Measurements from ENCODE around the gene MED25. TPM values are rescaled to one million over a fixed set of nuclear protein-coding genes. Genes with fewer than 3 reads are reported as not detected.

The MED25 gene
- total RNA-seq, 1 donor from 2014 or later: 33.0 TPM

DNA sequence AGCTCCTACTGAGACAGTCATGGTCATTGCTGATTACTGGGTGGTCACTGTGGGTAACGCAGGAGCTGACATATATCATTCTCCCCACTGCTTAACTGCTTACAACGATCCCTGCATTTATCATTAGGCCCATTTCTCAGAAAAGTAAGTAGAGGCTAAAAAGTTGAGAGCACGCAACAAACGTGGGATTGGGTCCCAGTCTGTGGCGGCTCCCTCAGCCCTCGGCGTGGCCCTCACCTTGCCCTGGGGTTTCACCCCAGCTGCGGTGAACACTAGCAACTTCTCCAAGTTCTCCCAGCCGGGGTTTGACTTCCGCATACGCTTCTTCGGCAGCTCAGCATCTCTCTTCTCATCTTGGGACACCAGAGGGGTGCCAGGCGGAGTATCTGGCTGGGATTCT is 46.8 kb downstream of the MED25 start:
- DNase-seq (ENCODE audit: low spot score): no peak
- intact Hi-C loops (cut with DNase I): loop anchor here (5.0 kb wide), 1 partner anchor 53 kb away; the partner anchor contains the start of gene FUZ

GRCh38 chr19:49866933-49867782 is 49.1 kb downstream of the MED25 start, which contains the start of gene PNKP:
TSS of gene PNKP (minus strand) at chr19:49867576. CDS start at chr19:49867204, 372 bp downstream.
- intact Hi-C loops (cut with DNase I): loop anchor here (1.0 to 5.0 kb wide), 2 partner anchors 10 to 55 kb away; partner anchors contain the start of genes AKT1S1, FUZ and TBC1D17
- peak; percentile 96 for DNase-seq (ENCODE audit: low spot score)

DNA sequence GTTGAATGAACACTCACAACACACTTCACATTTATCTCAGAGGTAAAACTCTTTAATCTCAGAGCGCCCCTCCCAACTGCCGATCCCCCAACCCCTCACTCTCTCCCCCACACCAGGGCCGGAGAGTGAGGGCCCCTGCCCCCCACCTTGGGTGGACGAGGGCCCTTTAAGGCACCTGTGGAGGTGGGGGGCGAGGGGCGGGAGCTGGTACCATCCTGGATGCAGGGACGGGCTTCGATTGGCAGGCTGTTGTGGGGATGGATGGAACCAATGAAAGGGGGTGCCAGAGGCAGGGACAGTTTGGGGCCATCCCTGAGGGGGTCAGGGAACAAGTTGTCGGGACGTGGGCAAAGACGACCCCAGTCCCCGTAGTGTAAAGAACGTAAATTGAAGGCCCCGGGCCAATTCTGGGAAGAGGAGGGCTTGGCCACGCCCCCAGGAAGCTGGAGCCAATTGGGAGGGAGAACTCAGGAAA is 51.0 kb downstream of the MED25 start:
- DNase-seq (ENCODE audit: low spot score): no peak
- intact Hi-C loops (cut with DNase I): loop anchor here (5.0 kb wide), 1 partner anchor 57 kb away; the partner anchor contains the start of gene FUZ

GRCh38 chr19:49869484-49870308 is 51.6 kb downstream of the MED25 start:
- peak; percentile 98 for DNase-seq (ENCODE audit: low spot score)
- intact Hi-C loops (cut with DNase I): loop anchor here (5.0 to 10.0 kb wide), 2 partner anchors 57 to 375 kb away; partner anchors contain the start of genes FUZ and RPS11

DNA sequence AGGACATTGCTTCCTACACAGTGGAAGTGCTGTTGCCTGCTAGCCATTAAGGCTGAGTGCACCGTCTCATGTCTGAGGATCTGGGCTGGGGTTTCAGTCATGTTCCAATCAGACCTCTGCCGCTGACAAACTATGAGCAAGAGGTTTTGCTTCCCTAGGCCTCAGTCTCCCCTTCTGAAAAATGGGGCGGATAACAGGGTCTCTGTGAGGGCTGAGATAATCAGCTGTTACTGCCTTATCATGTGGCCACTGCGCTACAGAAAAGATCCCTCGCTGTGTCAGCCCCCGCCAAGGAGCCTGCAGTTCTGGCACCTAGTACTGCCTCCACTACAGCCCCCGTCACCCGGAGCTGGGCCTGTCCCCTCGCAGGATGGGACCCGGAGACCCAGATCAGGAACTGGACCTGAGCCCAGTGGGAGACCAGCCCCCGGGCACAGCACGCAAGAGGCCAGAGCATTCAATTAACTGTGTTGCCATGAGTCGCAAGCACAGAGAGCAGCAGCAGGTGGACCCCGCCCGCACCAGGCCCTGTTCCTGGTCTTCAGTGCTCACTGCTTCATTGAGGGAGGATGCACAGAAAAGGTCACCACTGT is 52.3 kb downstream of the MED25 start:
- no peak for DNase-seq (ENCODE audit: low spot score)

DNA sequence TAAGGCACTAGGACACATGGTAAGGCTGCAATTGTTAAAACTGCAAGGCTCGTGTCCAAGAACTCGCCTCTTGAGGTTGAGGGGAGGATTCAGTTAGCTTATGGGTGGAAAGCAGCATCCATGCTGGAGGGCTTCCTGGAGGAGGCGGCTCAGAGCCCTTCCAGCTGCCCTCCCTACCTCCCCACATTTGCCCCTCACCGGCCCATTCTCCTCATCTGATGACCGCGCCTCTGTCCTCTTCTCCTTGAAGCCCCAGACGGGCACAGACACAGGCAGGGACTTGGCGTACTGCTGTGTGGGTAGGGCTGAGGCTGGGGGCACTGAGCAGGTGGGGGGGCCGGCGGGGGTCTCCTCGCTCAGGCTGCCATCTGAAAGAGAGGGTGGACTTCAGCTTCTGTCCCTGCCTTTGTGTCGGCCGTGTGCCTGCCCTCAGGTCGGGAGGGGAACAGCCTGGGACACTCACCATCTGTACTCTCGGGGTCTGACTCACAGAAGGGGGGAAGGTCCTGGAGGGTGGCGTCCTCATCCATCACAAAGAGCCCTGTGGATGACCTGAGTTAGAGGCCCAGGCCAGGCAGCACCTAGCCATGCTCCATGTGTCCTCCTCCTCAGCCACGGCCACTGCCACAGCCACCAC is 53.4 kb downstream of the MED25 start:
- no peak for DNase-seq (ENCODE audit: low spot score)

More for the DNA sequence above, 52.3 kb downstream of the MED25 start:
- intact Hi-C loops (cut with DNase I): loop anchor here (10.0 kb wide), 1 partner anchor 376 kb away; the partner anchor contains the start of gene RPS11

DNA sequence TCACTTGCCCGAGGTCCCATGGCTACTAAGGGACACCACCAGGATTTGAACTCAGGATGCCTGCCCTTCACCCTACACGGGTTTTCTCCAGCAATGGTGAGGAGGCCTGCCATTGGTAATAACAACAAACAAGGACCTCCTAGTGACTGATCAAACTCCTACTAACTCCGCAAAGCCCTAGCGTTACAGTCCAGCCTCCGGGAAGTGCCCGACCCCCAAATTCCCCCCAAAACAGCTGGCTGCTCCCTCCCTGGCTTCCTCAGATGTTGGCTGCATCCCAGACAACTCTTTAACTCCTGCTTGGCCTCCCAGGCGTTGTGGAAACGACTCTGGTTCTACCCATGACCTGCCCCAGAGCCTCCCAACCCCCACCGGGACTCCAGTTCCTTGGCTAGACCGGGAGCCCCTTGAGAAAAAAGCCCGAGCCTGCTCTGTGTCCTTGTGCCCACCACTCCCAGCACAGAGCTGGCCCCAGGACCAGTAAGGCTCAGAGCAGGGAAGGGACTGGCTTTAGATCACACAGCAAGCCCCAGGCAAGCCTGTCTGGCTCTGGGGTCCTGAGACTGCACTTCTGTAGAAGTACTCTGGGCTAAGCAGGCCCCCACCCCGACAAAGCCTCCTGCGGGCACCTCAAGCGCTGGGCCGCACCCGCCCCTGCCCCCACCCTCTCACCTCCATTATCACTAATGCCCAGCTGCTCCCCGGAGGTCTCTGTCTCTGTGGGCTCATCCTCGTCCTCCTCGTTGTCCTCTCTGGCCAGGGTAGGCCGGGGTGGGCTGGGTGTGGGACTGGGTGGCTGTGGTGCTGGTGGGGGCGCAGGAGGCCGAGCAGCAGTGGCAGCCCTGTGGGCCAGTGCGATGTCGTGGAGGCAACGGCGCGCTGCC is 54.4 kb downstream of the MED25 start:
- intact Hi-C loops (cut with DNase I): loop anchor here (10.0 kb wide), 1 partner anchor 378 kb away; the partner anchor contains the start of gene RPS11
- DNase-seq (ENCODE audit: low spot score): no peak

More for the DNA sequence above, 53.4 kb downstream of the MED25 start:
- intact Hi-C loops (cut with DNase I): loop anchor here (10.0 kb wide), 1 partner anchor 377 kb away; the partner anchor contains the start of gene RPS11

DNA sequence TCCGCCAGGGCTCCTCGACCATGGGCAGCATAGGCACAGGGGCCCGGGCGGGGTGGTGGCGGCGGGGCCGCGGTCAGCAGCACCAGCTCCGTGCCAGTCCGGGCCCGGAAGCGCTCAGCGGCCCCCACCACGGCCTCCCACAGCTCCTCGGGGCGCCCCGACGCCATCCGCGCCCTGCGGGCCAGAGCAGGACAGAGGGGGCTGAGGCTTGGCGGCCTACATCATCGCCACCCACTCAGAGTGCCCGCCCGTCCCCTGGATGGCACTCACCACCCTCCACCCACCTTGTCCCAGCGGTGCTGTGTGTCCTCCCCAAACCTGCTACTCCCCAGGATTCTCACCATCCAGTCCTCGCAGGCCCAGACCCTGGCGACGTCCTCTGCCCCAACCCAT is 55.0 kb downstream of the MED25 start:
- no peak for DNase-seq (ENCODE audit: low spot score)
- intact Hi-C loops (cut with DNase I): loop anchor here (10.0 kb wide), 1 partner anchor 378 kb away; the partner anchor contains the start of gene RPS11

DNA sequence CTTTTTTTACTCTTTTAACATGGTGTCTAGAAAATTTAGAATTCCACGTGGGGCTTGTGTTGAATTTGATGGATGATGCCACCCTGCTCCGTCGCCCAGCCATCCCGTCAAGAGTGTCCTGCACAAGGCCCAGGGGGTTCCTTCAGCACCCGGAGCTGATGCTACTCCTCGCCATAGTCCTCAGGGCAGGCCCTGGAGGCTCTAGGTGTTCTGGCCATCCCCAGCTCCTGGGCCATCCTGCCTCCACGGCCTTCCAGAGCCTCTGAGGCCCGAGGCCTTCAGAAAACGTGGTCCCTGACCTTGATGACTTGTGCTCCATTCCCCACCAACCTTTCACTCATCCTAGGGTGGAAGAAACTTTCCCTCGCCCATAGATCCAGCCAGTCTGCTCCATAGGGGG is 55.7 kb downstream of the MED25 start:
- intact Hi-C loops (cut with DNase I): loop anchor here (10.0 kb wide), 1 partner anchor 379 kb away; the partner anchor contains the start of gene RPS11
- no peak for DNase-seq (ENCODE audit: low spot score)

DNA sequence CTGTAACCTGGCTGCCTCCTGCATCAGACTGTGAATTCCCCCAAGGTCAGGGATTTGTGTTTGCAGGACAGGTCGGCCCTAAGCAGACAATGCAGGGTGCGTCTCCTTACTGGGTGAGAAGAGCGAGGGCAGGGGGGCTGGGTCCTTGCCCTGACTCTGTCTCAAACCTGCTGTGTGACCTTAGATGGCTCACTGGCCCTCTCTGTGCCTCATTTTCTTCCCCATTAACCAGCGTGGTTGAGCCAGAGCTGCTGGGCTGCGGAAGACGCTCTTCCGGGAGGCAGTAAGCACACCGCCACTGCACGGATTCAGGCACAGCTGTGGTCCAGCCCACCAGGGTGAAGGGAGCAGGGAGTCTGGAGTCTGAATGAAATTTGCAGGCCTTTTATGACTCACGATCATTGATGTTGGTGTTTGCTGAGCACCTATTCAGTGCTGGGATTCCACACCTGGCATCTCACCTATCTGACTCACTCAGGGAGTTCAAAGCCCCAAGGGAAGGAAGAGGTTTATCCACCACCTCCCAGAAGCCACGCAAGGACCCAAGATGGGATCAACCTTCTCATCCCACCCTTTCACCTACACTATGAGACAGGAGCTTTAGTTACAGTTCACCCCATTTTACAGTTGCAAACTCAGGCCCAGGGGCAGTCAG is 56.5 kb downstream of the MED25 start:
- intact Hi-C loops (cut with DNase I): loop anchor here (5.0 to 10.0 kb wide), 3 partner anchors 107 to 380 kb away; partner anchors contain the start of genes AP2A1, RPS11, VRK3 and ZNF473
- no peak for DNase-seq (ENCODE audit: low spot score)

DNA sequence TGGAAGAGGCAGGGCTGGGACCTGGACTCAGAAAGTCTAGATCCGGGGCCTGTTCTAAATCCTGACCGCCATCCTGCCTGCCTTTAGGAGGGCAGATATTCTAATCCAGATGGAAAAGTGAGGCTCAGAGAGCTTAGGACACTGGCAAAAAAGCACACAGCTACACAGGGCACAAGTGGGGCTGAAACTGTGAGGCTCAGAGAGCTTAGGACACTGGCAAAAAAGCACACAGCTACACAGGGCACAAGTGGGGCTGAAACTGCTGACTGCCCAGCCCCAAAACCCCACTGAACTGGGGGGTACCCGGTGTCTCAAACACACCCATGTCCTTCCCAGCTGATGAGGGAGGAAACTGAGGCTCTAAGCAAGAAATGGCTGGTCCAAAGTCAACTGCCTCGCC is 57.1 kb downstream of the MED25 start:
- no peak for DNase-seq (ENCODE audit: low spot score)
- intact Hi-C loops (cut with DNase I): loop anchor here (5.0 to 10.0 kb wide), 3 partner anchors 108 to 380 kb away; partner anchors contain the start of genes AP2A1, RPS11, VRK3 and ZNF473

- intact Hi-C loops (cut with DNase I): loop anchor here (5.0 to 10.0 kb wide), 3 partner anchors 109 to 381 kb away; partner anchors contain the start of genes AP2A1, RPS11, VRK3 and ZNF473
- peak; percentile 86 for DNase-seq (ENCODE audit: low spot score)
These were observed 57.9 kb downstream of the MED25 start for GRCh38 chr19:49875857-49876421.

DNA sequence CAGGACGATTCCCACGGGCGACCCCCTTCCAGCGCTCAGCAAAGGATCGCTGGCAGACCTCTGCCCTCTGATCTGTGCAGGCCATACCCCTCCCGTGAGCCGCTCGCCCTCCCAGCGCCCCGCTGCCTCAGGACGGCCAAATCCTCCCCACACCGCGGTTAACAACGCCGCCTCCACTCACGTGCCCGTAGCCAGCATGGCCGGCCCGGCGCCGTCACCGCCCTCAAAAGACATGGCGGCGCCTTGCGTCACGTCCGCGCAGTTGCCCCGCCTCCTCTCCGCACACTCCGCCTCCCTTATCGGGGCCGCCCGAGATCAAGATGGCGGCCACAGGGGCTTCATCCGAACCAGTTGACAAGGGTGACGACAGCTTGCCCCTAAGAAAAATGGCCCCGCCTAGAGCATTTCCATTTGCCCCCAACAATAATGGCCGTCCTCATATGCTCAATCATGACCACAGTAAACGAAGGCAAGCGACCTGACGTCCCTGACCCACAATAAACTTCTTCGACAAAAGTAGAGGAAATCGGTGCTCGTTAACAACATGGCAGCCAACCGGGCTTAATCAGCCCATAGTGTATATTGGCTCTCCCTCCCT is 58.4 kb downstream of the MED25 start:
- intact Hi-C loops (cut with DNase I): loop anchor here (1.0 to 10.0 kb wide), 4 partner anchors 9 to 382 kb away; partner anchors contain the start of genes AP2A1, PNKP, RPS11 and VRK3

DNA sequence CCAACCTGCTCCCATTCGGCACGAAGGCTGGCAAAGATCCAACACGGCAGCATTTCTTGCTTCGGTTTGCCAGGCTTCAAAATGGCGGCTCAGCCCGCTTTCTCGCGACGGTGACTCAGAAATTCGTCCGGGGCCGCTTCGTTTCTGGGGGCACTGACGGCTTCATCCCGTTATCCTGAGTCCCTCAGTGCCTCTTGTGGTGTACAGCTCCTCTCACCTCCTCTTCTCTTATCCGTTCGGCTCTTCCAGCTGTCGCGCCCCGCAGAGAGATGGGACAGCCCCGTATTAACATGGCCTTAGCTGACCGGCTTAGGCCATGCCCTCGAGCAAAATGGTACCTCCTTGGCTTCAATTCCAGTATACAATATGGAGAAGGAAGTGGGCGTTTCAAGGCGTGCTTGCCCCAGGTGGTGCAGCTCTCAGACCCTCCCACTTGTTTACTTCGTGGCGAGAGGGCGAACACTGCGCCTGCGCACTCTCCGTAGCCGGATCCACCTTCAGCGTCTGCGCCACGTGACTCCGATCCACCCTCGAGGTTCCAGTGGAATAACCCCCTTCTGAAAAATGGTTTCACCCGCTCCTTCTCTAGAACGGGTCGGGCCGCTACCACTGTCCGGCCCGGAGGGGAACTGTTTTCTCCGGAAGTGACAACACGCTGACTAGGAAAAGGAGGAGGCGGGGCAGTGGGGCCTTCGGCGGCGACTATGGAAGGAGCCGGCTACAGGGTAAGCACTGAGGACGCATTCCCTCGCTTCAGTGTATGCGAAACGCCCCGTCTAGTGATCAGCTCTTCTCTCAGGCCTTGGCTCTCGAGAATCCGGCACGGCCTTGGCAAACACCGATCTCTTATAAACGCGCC is 59.2 kb downstream of the MED25 start, which contains the start of the genes AKT1S1 and TBC1D17:
AKT1S1 (minus strand) TSS at position 336 of the 859 bp plus-strand sequence. CDS start 4,060 bp downstream, outside the sequence.
TBC1D17 (plus strand) TSS at position 683 of the 859 bp plus-strand sequence; CDS start at position 705, 22 bp downstream.
- intact Hi-C loops (cut with DNase I): loop anchor here (1.0 to 10.0 kb wide), 4 partner anchors 10 to 382 kb away; partner anchors contain the start of genes AP2A1, PNKP, RPS11 and VRK3
- DNase-seq (ENCODE audit: low spot score): peak; percentile 100

More for the DNA sequence above, 58.4 kb downstream of the MED25 start:
- DNase-seq (ENCODE audit: low spot score): peak; percentile 99
